ENCODE results near the gene JPH4.

Gene JPH4

DNA sequence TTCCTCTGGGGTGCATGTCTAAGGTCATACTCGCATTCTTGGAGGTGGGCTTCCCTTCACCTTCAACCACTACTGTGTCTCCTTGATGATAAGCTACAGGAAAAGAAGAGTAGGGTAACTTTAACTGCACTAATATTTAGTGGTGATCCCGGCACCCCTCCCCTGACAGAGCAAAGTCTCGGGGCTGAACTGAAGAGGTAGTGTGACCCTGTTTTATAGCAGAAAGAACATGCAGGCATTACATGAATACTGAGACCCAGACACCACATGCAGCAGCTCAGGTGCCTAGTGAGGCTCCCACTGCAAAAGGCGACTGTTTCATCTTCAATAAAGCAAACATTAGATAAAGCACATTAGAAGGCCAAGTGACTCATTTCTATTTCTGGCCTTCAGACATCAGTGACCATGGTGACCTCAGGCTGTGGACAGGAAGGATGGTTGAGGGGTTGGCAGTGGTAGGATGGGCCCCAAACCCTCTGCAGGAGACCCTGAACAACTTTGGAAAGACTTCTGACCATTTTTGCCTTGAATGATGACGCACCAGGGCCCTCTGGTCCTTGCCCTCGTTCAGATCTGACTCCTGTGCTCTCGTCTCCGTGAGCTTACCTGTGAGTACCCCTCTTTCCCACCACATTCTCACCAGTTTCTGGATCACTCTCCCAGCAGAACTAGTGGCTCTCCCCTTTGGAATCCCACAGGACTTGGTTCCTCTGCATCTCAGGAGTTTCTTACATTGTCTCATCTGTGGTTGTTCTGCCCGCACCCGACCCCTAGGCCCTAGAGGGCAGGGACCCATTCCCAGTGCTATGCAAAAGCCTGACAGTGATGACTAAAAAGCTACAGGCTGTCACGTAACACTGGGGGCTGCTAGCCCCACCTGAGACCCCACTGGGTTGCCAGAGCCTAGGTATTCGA is 23.8 kb upstream of the JPH4 start:
- Histone ChIP-seq H3K27ac (ENCODE audit: low read depth, low read length, poor library complexity, severe bottlenecking) (no peak overlapping the region), H3K4me3 (ENCODE audit: low read depth, low read length, poor library complexity, severe bottlenecking) (no peak overlapping the region), H3K9ac (ENCODE audit: low read length) (no peak overlapping the region), H4K20me1 (ENCODE audit: insufficient read depth, low read length) (no peaks in the 10 kb centered on the region), H3K9me3 (ENCODE audit: low read length) (no peaks in the 10 kb centered on the region), H3K27me3 (ENCODE audit: insufficient read depth, low read length) (no peaks in the 10 kb centered on the region), H3K79me2 (ENCODE audit: insufficient read depth, low read length) (no peaks in the 10 kb centered on the region), H2AFZ (ENCODE audit: low read length) (no peak overlapping the region), H3K36me3 (ENCODE audit: insufficient read depth, low read length) (no peaks in the 10 kb centered on the region), H3K4me1 (ENCODE audit: insufficient read depth, low read length, severe bottlenecking) (no peaks in the 10 kb centered on the region), H3K9me2 (ENCODE audit: low read depth, low read length) (no peaks in the 10 kb centered on the region), H3F3A (ENCODE audit: insufficient read depth, low read length) (no peaks in the 10 kb centered on the region), H3K4me2 (ENCODE audit: low read length) (no peak overlapping the region)
- TF ChIP-seq EZH2 (IDR thresholded peaks at IDR 0.05; ENCODE audit: borderline replicate concordance, low read length) = no peak
- TF ChIP-seq, protein P1, sequence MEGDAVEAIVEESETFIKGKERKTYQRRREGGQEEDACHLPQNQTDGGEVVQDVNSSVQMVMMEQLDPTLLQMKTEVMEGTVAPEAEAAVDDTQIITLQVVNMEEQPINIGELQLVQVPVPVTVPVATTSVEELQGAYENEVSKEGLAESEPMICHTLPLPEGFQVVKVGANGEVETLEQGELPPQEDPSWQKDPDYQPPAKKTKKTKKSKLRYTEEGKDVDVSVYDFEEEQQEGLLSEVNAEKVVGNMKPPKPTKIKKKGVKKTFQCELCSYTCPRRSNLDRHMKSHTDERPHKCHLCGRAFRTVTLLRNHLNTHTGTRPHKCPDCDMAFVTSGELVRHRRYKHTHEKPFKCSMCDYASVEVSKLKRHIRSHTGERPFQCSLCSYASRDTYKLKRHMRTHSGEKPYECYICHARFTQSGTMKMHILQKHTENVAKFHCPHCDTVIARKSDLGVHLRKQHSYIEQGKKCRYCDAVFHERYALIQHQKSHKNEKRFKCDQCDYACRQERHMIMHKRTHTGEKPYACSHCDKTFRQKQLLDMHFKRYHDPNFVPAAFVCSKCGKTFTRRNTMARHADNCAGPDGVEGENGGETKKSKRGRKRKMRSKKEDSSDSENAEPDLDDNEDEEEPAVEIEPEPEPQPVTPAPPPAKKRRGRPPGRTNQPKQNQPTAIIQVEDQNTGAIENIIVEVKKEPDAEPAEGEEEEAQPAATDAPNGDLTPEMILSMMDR (IDR thresholded peaks at IDR 0.05; ENCODE audit: low read length) = no peak

DNA sequence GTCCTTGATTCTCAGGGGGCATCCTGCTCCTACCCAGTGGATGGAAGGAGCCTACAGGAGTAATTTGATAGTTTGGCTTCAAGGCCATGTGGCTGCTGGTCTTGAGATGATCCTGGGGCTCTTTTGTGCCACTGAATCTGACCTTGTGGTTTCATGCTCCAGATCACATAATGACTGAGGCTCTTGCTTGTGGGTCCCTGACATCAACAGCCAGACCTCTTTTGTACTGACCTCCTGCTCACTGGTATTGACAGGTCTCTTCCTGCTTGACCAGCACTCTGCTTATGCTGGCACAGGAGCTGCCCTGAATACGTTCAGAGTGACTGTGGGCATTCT is 23.2 kb upstream of the JPH4 start:
- Histone ChIP-seq H3K4me2 (ENCODE audit: low read length) (no peak overlapping the region), H3K27me3 (ENCODE audit: insufficient read depth, low read length) (no peaks in the 10 kb centered on the region), H4K20me1 (ENCODE audit: insufficient read depth, low read length) (no peaks in the 10 kb centered on the region), H2AFZ (ENCODE audit: low read length) (no peak overlapping the region), H3K36me3 (ENCODE audit: insufficient read depth, low read length) (no peaks in the 10 kb centered on the region), H3K9ac (ENCODE audit: low read length) (no peak overlapping the region), H3K27ac (ENCODE audit: low read depth, low read length, poor library complexity, severe bottlenecking) (no peak overlapping the region), H3K4me3 (ENCODE audit: low read depth, low read length, poor library complexity, severe bottlenecking) (no peak overlapping the region), H3K9me3 (ENCODE audit: low read length) (no peaks in the 10 kb centered on the region), H3K9me2 (ENCODE audit: low read depth, low read length) (no peaks in the 10 kb centered on the region), H3F3A (ENCODE audit: insufficient read depth, low read length) (no peaks in the 10 kb centered on the region), H3K4me1 (ENCODE audit: insufficient read depth, low read length, severe bottlenecking) (no peaks in the 10 kb centered on the region), H3K79me2 (ENCODE audit: insufficient read depth, low read length) (no peaks in the 10 kb centered on the region)
- TF ChIP-seq, protein P1 (IDR thresholded peaks at IDR 0.05; ENCODE audit: low read length) = no peak
- no peak for TF ChIP-seq EZH2 (IDR thresholded peaks at IDR 0.05; ENCODE audit: borderline replicate concordance, low read length)

DNA sequence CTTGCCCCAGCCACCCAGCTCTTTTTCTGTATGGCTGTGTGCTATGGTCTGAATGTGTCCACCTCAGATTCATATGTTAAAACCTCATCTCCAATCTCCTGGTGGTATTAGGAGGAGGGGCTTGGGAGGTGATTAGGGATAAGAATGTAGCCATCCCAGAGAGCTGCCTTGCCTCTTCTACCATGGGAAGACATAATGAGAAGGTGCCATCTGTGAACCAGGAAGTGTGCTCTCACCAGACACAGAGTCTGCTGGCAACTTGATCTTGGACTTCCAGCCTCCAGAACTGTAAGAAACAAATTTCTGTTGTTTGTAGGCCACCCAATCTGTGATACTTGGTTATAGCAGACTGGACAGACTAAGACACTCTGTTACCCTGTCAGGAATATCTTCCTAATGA is 22.8 kb upstream of the JPH4 start:
- H3K4me2 ChIP-seq (ENCODE audit: low read length) = no peak overlapping the region
- no peaks in the 10 kb centered on the region for H3F3A ChIP-seq (ENCODE audit: insufficient read depth, low read length)
- no peaks in the 10 kb centered on the region for H3K79me2 ChIP-seq (ENCODE audit: insufficient read depth, low read length)
- no peak overlapping the region for H3K9ac ChIP-seq (ENCODE audit: low read length)
- H3K27ac ChIP-seq (ENCODE audit: low read depth, low read length, poor library complexity, severe bottlenecking) = no peak overlapping the region
- no peaks in the 10 kb centered on the region for H3K36me3 ChIP-seq (ENCODE audit: insufficient read depth, low read length)
- H2AFZ ChIP-seq (ENCODE audit: low read length) = no peak overlapping the region
- no peak overlapping the region for H3K4me3 ChIP-seq (ENCODE audit: low read depth, low read length, poor library complexity, severe bottlenecking)
- TF ChIP-seq, protein P1 (IDR thresholded peaks at IDR 0.05; ENCODE audit: low read length) = no peak
- no peak for TF ChIP-seq EZH2 (IDR thresholded peaks at IDR 0.05; ENCODE audit: borderline replicate concordance, low read length)
- H3K4me1 ChIP-seq (ENCODE audit: insufficient read depth, low read length, severe bottlenecking) = no peaks in the 10 kb centered on the region
- no peaks in the 10 kb centered on the region for H3K27me3 ChIP-seq (ENCODE audit: insufficient read depth, low read length)
- no peaks in the 10 kb centered on the region for H4K20me1 ChIP-seq (ENCODE audit: insufficient read depth, low read length)
- no peaks in the 10 kb centered on the region for H3K9me2 ChIP-seq (ENCODE audit: low read depth, low read length)
- no peaks in the 10 kb centered on the region for H3K9me3 ChIP-seq (ENCODE audit: low read length)
